Measurements from ENCODE around the gene PDGFB.

The PDGFB gene

GRCh38 chr22:39238966-39239505 is 5.7 kb downstream of the PDGFB start:
- no peak for DNase-seq

GRCh38 chr22:39238561-39238960 is 6.2 kb downstream of the PDGFB start:
- DNase-seq = no peak

GRCh38 chr22:39238101-39238466 is 6.7 kb downstream of the PDGFB start:
- DNase-seq = no peak

GRCh38 chr22:39237318-39238100 is 7.3 kb downstream of the PDGFB start:
- no peak for DNase-seq

GRCh38 chr22:39236321-39237317 is 8.2 kb downstream of the PDGFB start:
- peak; percentile 71 for DNase-seq

GRCh38 chr22:39234867-39235687 is 9.7 kb downstream of the PDGFB start:
- no peak for DNase-seq

GRCh38 chr22:39234472-39234787 is 10.4 kb downstream of the PDGFB start:
- DNase-seq = no peak

GRCh38 chr22:39233710-39234471 is 10.9 kb downstream of the PDGFB start:
- no peak for DNase-seq

- DNase-seq = no peak
These were observed 11.7 kb downstream of the PDGFB start for GRCh38 chr22:39232806-39233709.

- DNase-seq = no peak
These were observed 12.5 kb downstream of the PDGFB start for GRCh38 chr22:39232246-39232645.

GRCh38 chr22:39231197-39231950 is 13.4 kb downstream of the PDGFB start:
- no peak for DNase-seq

GRCh38 chr22:39230261-39231196 is 14.3 kb downstream of the PDGFB start:
- no peak for DNase-seq

GRCh38 chr22:39229688-39230260 is 15.0 kb downstream of the PDGFB start:
- no peak for DNase-seq

GRCh38 chr22:39229075-39229474 is 15.7 kb downstream of the PDGFB start:
- no peak for DNase-seq

GRCh38 chr22:39227542-39228272 is 17.1 kb downstream of the PDGFB start:
- DNase-seq = no peak

- no peak for DNase-seq
These were observed 18.4 kb downstream of the PDGFB start for GRCh38 chr22:39226353-39226752.

- DNase-seq = no peak
These were observed 19.2 kb downstream of the PDGFB start for GRCh38 chr22:39225591-39225990.

- no peak for DNase-seq
These were observed 20.2 kb downstream of the PDGFB start for GRCh38 chr22:39224550-39224949.
